Endothelial cell of umbilical vein (primary cell): Measurements from ENCODE around the gene IQGAP2. TPM values are rescaled to one million over a fixed set of nuclear protein-coding genes. Genes with fewer than 3 reads are reported as not detected.
A peak's percentile ranks its signal among the peaks of the same experiment; 100 is the strongest.
"Not testable (repeated sequence)": the region's sequence is repeated elsewhere in the genome, so short reads cannot be mapped to it uniquely, and the experiment has no call there.

Experiments
- BruUV-seq: library from RNA; stranded (reverse); fragments of 400-500 nt; replicated peaks from 2 replicates; lab custom pipeline; 2021; lab: Mats Ljungman, UMichigan
- CTCF ChIA-PET: fragments of 300-600, 350-600 bp; sonication (Branson Sonifier 250); formaldehyde crosslinking; loops from one replicate; lab custom pipeline; 2021; ENCODE audit warnings: antibody characterized with exemption, inconsistent platforms; lab: Charles Lee
- POLR2A ChIA-PET: fragments of 300-600, 350-600 bp; sonication (Branson Sonifier 250); formaldehyde crosslinking; loops from one replicate; lab custom pipeline; 2021; ENCODE audit warnings: antibody characterized with exemption, inconsistent platforms; lab: Charles Lee
- DNase-seq: peaks from one replicate; pipeline ENCODE4 v3.0.0-alpha.2; 2011; ENCODE audit warnings: low read depth, low spot score
- FAIRE-seq: peaks from 2 replicates; lab custom pipeline; 2011; peaks lifted over from hg19 to GRCh38; lab: Jason Lieb, UNC
- H2AFZ ChIP-seq: 2 replicates; pipeline ENCODE4 v1.6.0; 2012; ENCODE audit warnings: low read depth, low read length, control low read depth, inconsistent platforms
- H3K27ac ChIP-seq: 2 replicates; pipeline ENCODE4 v1.5.1; 2011; ENCODE audit warnings: low read depth, mild to moderate bottlenecking, control low read depth, low read length, moderate library complexity; ENCODE audit not compliant: insufficient read depth
- H3K27me3 ChIP-seq, 2 experiments: 2 replicates each; pipeline versions ENCODE4 v1.6.0 to v1.6.1; 2011; ENCODE audit warnings: low read length in 2 of 2, mixed read lengths in 1 of 2; ENCODE audit not compliant: control insufficient read depth in 2 of 2, insufficient read depth in 2 of 2
- H3K36me3 ChIP-seq, 2 experiments: 2 replicates in 1 of 2; 3 replicates in 1 of 2; pipeline ENCODE4 v1.5.1; 2011; ENCODE audit warnings: low read length in 2 of 2, mild to moderate bottlenecking in 1 of 2, moderate library complexity in 1 of 2; ENCODE audit not compliant: control insufficient read depth in 2 of 2, insufficient read depth in 2 of 2; ENCODE audit errors: extremely low read depth in 1 of 2
- H3K4me1 ChIP-seq: 3 replicates; pipeline ENCODE4 v1.5.1; 2011; ENCODE audit warnings: mild to moderate bottlenecking, low read length; ENCODE audit not compliant: control insufficient read depth, insufficient read depth; ENCODE audit errors: extremely low read depth
- H3K4me2 ChIP-seq: 2 replicates; pipeline ENCODE4 v1.6.1; 2011; ENCODE audit warnings: low read length, control low read depth, mixed read lengths; ENCODE audit not compliant: insufficient read depth
- H3K4me3 ChIP-seq, 3 experiments: fragments of 200-600 bp in 1 of 3; sonication (generic), shearing (Covaris generic) in 1 of 3; replicated peaks in 1 of 3; 2 replicates each; pipeline ENCODE4 v1.5.1; 2011 to 2016; ENCODE audit warnings: control low read depth in 3 of 3, low read length in 3 of 3, mild to moderate bottlenecking in 2 of 3, inconsistent platforms in 1 of 3, low read depth in 1 of 3, moderate library complexity in 1 of 3; ENCODE audit not compliant: insufficient read depth in 1 of 3
- H3K79me2 ChIP-seq: 2 replicates; pipeline ENCODE4 v1.6.0; 2012; ENCODE audit warnings: low read length, inconsistent platforms; ENCODE audit not compliant: control insufficient read depth, insufficient read depth
- H3K9ac ChIP-seq: replicated peaks from 2 replicates; pipeline ENCODE3; 2011; ENCODE audit warnings: low read length, control low read depth; ENCODE audit not compliant: insufficient read depth; ENCODE audit errors: extremely low read depth
- H3K9me1 ChIP-seq: replicated peaks from 3 replicates; pipeline ENCODE4 v1.6.0; 2011; ENCODE audit warnings: mild to moderate bottlenecking, low read length; ENCODE audit not compliant: control insufficient read depth, insufficient read depth; ENCODE audit errors: extremely low read depth
- H3K9me3 ChIP-seq: replicated peaks from 2 replicates; pipeline ENCODE4 v1.5.1; 2012; ENCODE audit warnings: low read length, inconsistent platforms; ENCODE audit not compliant: control insufficient read depth, insufficient read depth
- H4K20me1 ChIP-seq: replicated peaks from 2 replicates; pipeline ENCODE3; 2011; ENCODE audit warnings: mild to moderate bottlenecking, low read length; ENCODE audit not compliant: control insufficient read depth, insufficient read depth; ENCODE audit errors: extremely low read depth
- CTCF ChIP-seq, 2 donors: IDR thresholded peaks; 1 replicate in 1 of 2; 2 replicates in 1 of 2; pipeline ENCODE4 v1.5.1; 2011; ENCODE audit warnings: low read length in 2 of 2, mild to moderate bottlenecking in 2 of 2, moderate library complexity in 2 of 2, control low read depth in 1 of 2, inconsistent platforms in 1 of 2, low read depth in 1 of 2; ENCODE audit not compliant: insufficient read depth in 1 of 2; ENCODE audit errors: extremely low read depth in 1 of 2
- JUN ChIP-seq: IDR thresholded peaks from 2 replicates; pipeline ENCODE4 v1.6.1; 2011; ENCODE audit warnings: borderline replicate concordance, low read depth; ENCODE audit not compliant: insufficient read length, insufficient read depth
- dilution Hi-C: fragments of 300-500 bp; cut with MboI; formaldehyde crosslinking; loops from one replicate; pipeline ENCODE4 v1.15.0; 2019; ENCODE audit warnings: low sequenced_read_pairs; ENCODE audit not compliant: extremely low pct_ligation_motif_present
- intact Hi-C: fragments of 100-400 bp; cut with micrococcal nuclease; formaldehyde crosslinking; loops from one replicate; pipeline ENCODE4 v1.10.0; 2022
- polyA plus RNA-seq, 4 experiments: library from polyadenylated mRNA; depleted of rRNA in 3 of 4; stranded (reverse) in 3 of 4; unstranded in 1 of 4; fragments of >200 nt; gene quantifications; 2 replicates each; pipeline versions ENCODE4 v1.2.1 to v1.2.3, GENCODE V29; 2011 to 2012; ENCODE audit warnings: missing spikeins in 1 of 4
- total RNA-seq: library from RNA; stranded (reverse); gene quantifications from 2 replicates; pipeline ENCODE4 v1.2.3, GENCODE V29; 2021

Gene IQGAP2
- total and polyA plus RNA-seq, 2 donors (not counting 3 experiments of a cell fraction or from before 2014, with no cell fraction given): 4.5 to 4.7 TPM

GRCh38 chr5:76602094-76602726, 199.1 kb downstream of the IQGAP2 start:
- H3K27ac ChIP-seq: no peak overlapping the region
- ChIA-PET CTCF (interaction anchor here (0.6 to 7.3 kb wide), 56 partner anchors 9 to 891 kb away, joined by 3 to 391 read pairs (median 5); partner anchors contain the start of genes AGGF1 and F2RL1), POLR2A (no interaction called here)
- DNase-seq: peak; percentile 70
- no peak overlapping the region for H3K4me3 ChIP-seq
- no TSS peak for BruUV-seq
- FAIRE-seq: peak; percentile 15
- no peaks in the 10 kb centered on the region for H3K36me3 ChIP-seq
- TF ChIP-seq JUN (no peak), CTCF (IDR thresholded peaks at IDR 0.05; ENCODE audit: extremely low read depth in 1 of 2, insufficient read depth in 1 of 2, low read depth in 1 of 2, low read length in 2 of 2) (peak; percentile 21 to 24)
- no peaks in the 10 kb centered on the region for H3K9me1 ChIP-seq
- H3K4me1 ChIP-seq: peaks cover 4% of the 10 kb centered on the region
- H3K9me3 ChIP-seq: no peaks in the 10 kb centered on the region
- intact Hi-C loops: loop anchor here (5.0 kb wide), 1 partner anchor 265 kb away; no protein-coding TSS in a partner anchor
- H3K27me3 ChIP-seq: no peaks in the 10 kb centered on the region
- H3K79me2 ChIP-seq: no peaks in the 10 kb centered on the region
- no peak overlapping the region for H3K9ac ChIP-seq
- H3K4me2 ChIP-seq: no peak overlapping the region
- dilution Hi-C loops: no loop called here
- H2AFZ ChIP-seq: no peak overlapping the region
- no peaks in the 10 kb centered on the region for H4K20me1 ChIP-seq

GRCh38 chr5:76603991-76604390, 200.9 kb downstream of the IQGAP2 start:
- BruUV-seq, DNase-seq, H3K79me2 ChIP-seq, H3K4me1 ChIP-seq, POLR2A ChIA-PET, H3K9me1 ChIP-seq, H3K27me3 ChIP-seq, H3K36me3 ChIP-seq, dilution Hi-C loops, H2AFZ ChIP-seq, H3K9me3 ChIP-seq, FAIRE-seq, H3K4me2 ChIP-seq, H4K20me1 ChIP-seq, H3K27ac ChIP-seq, H3K9ac ChIP-seq, H3K4me3 ChIP-seq: not testable (repeated sequence)
- CTCF ChIA-PET: interaction anchor here (1.0 to 7.3 kb wide), 2 partner anchors 171 kb away, joined by 6 to 391 read pairs; no protein-coding TSS in a partner anchor
- intact Hi-C loops: loop anchor here (5.0 kb wide), 1 partner anchor 263 kb away; no protein-coding TSS in a partner anchor
